ENCODE measurements around the gene CHSY1. TPM values are rescaled to one million over a fixed set of nuclear protein-coding genes. Genes with fewer than 3 reads are reported as not detected.

Gene CHSY1
- total RNA-seq, 1 donor from 2014 or later = 46.7 TPM

- Mint-ChIP-seq H3K9me3 (no peaks in the 10 kb centered on the region), H3K27ac (ENCODE audit: unreplicated experiment) (no peak overlapping the region), H3K27me3 (ENCODE audit: low read depth) (no peaks in the 10 kb centered on the region), H3K36me3 (ENCODE audit: low read depth) (peaks cover 3% of the 10 kb centered on the region), H3K4me3 (no peak overlapping the region), H3K4me1 (peaks cover 35% of the 10 kb centered on the region)
- no peak for DNase-seq (ENCODE audit: low read depth, low spot score)
- TF ChIP-seq CTCF (conservative IDR thresholded peaks at IDR 0.05) = no peak
Measured at GRCh38 chr15:101207867-101208288, 44.0 kb downstream of the CHSY1 start.

GRCh38 chr15:101206176-101206591, 45.7 kb downstream of the CHSY1 start:
- H3K27ac Mint-ChIP-seq (ENCODE audit: unreplicated experiment) = no peak overlapping the region

GRCh38 chr15:101204739-101205535, 46.9 kb downstream of the CHSY1 start:
- no peak for DNase-seq (ENCODE audit: low read depth, low spot score)
- H3K27ac Mint-ChIP-seq (ENCODE audit: unreplicated experiment) = no peak overlapping the region
- H3K4me1 Mint-ChIP-seq = peaks cover 45% of the 10 kb centered on the region
- no peaks in the 10 kb centered on the region for H3K9me3 Mint-ChIP-seq
- no peaks in the 10 kb centered on the region for H3K27me3 Mint-ChIP-seq (ENCODE audit: low read depth)
- peaks cover 3% of the 10 kb centered on the region for H3K36me3 Mint-ChIP-seq (ENCODE audit: low read depth)
- H3K4me3 Mint-ChIP-seq = no peak overlapping the region
- no peak for TF ChIP-seq CTCF (conservative IDR thresholded peaks at IDR 0.05)

More at GRCh38 chr15:101206176-101206591, 45.7 kb downstream of the CHSY1 start:
- no peaks in the 10 kb centered on the region for H3K9me3 Mint-ChIP-seq
- peaks cover 3% of the 10 kb centered on the region for H3K36me3 Mint-ChIP-seq (ENCODE audit: low read depth)
- H3K4me1 Mint-ChIP-seq = peaks cover 40% of the 10 kb centered on the region
- H3K27me3 Mint-ChIP-seq (ENCODE audit: low read depth) = no peaks in the 10 kb centered on the region
- TF ChIP-seq CTCF (conservative IDR thresholded peaks at IDR 0.05) = no peak
- DNase-seq (ENCODE audit: low read depth, low spot score) = no peak
- no peak overlapping the region for H3K4me3 Mint-ChIP-seq

- no peak overlapping the region for H3K27ac Mint-ChIP-seq (ENCODE audit: unreplicated experiment)
- no peak overlapping the region for H3K4me3 Mint-ChIP-seq
- no peaks in the 10 kb centered on the region for H3K27me3 Mint-ChIP-seq (ENCODE audit: low read depth)
- H3K36me3 Mint-ChIP-seq (ENCODE audit: low read depth) = peaks cover 3% of the 10 kb centered on the region
- TF ChIP-seq CTCF (conservative IDR thresholded peaks at IDR 0.05) = no peak
- H3K9me3 Mint-ChIP-seq = no peaks in the 10 kb centered on the region
- H3K4me1 Mint-ChIP-seq = peaks cover 44% of the 10 kb centered on the region
- DNase-seq (ENCODE audit: low read depth, low spot score) = no peak
Measured at GRCh38 chr15:101203607-101204189, 48.1 kb downstream of the CHSY1 start.

GRCh38 chr15:101203029-101203573, 48.7 kb downstream of the CHSY1 start:
- no peaks in the 10 kb centered on the region for H3K9me3 Mint-ChIP-seq
- no peaks in the 10 kb centered on the region for H3K27me3 Mint-ChIP-seq (ENCODE audit: low read depth)
- no peak overlapping the region for H3K27ac Mint-ChIP-seq (ENCODE audit: unreplicated experiment)
- no peak for DNase-seq (ENCODE audit: low read depth, low spot score)
- no peak overlapping the region for H3K4me3 Mint-ChIP-seq
- TF ChIP-seq CTCF (conservative IDR thresholded peaks at IDR 0.05) = no peak
- peaks cover 3% of the 10 kb centered on the region for H3K36me3 Mint-ChIP-seq (ENCODE audit: low read depth)
- peaks cover 50% of the 10 kb centered on the region for H3K4me1 Mint-ChIP-seq
